Activated T-helper 2 cell treated with anti-CD3 and anti-CD28 coated beads, Interferon-gamma antibody, Interleukin-2, Interleukin-4, amounts not matched to agents 10 μg/mL and 5 μg/mL and 100 μg/mL, durations not matched to agents 14 hours and 24 hours and 36 hours (primary cell): Measurements from ENCODE around the gene MRPL44. TPM values are rescaled to one million over a fixed set of nuclear protein-coding genes. Genes with fewer than 3 reads are reported as not detected.

Source experiments
- DNase-seq: peaks from one replicate; pipeline ENCODE4 v3.0.0; 2021; ENCODE audit warnings: low spot score
- H3K27ac Mint-ChIP-seq: one replicate; pipeline ENCODE4 v1.8.0; 2021; ENCODE audit warnings: mixed read lengths
- H3K27me3 Mint-ChIP-seq: one replicate; pipeline ENCODE4 v1.8.0; 2021; ENCODE audit warnings: low read depth, mixed read lengths
- H3K36me3 Mint-ChIP-seq: one replicate; pipeline ENCODE4 v1.8.0; 2021; ENCODE audit warnings: low read depth, mixed read lengths
- H3K4me1 Mint-ChIP-seq: one replicate; pipeline ENCODE4 v1.8.0; 2021; ENCODE audit warnings: low read depth, mixed read lengths
- H3K4me3 Mint-ChIP-seq: one replicate; pipeline ENCODE4 v1.8.0; 2021; ENCODE audit warnings: low read depth, mild to moderate bottlenecking, moderate library complexity, mixed read lengths
- H3K9me3 Mint-ChIP-seq: one replicate; pipeline ENCODE4 v1.8.0; 2021; ENCODE audit warnings: mixed read lengths
- intact Hi-C: fragments of 100-400 bp; cut with micrococcal nuclease; formaldehyde crosslinking; loops from one replicate; pipeline ENCODE4 v1.15.1; 2023
- total RNA-seq: library from RNA; stranded (reverse); gene quantifications from 2 replicates; pipeline ENCODE4 v1.2.3, GENCODE V29; 2022

Gene MRPL44
- total RNA-seq, 1 donor from 2014 or later: 34.3 TPM

DNA sequence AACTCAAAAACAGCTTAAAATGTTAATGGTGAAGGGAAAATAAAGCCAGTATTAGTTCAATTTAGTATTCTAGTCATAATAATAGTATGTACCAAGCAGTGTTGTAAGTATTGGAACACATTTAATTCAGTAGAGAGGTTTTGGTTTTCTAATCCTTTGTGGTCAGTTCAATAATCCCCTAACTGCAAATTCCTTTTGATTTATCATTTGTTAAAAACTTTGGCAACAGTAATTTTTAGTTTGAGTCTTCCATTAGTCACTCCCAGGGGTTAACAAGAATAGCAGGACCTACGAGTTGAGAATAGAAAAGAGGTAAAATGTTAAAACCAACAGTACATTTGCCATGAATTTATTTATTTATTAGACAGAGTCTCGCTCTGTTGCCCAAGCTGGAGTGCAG is 10.7 kb downstream of the MRPL44 start:
- Mint-ChIP-seq H3K4me3 (no peak overlapping the region), H3K27ac (no peak overlapping the region), H3K9me3 (no peaks in the 10 kb centered on the region), H3K27me3 (no peaks in the 10 kb centered on the region), H3K36me3 (peaks cover 41% of the 10 kb centered on the region), H3K4me1 (peaks cover 13% of the 10 kb centered on the region)
- intact Hi-C loops: no loop called here
- DNase-seq: no peak

DNA sequence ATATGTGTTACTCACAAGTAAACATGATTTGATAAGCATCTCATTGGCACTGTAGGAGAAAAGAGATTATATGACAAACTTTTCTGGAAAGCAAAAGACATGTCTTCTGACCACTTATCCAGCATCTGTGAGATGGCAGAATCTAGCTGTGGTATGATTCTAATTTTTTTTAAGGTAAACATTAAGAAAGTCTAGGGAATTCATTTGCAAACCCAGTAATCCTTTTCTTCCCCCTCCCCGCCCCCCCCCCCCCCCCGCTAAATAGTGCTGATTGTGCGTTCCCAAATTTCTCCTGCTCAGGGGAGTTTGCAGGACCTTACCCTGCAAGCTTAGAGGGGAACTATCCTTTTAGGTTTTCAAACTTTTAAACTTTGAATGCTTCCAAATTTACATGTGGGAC is 12.1 kb downstream of the MRPL44 start:
- peaks cover 35% of the 10 kb centered on the region for H3K36me3 Mint-ChIP-seq
- peaks cover 11% of the 10 kb centered on the region for H3K4me1 Mint-ChIP-seq
- intact Hi-C loops: no loop called here
- no peak overlapping the region for H3K27ac Mint-ChIP-seq
- DNase-seq: no peak
- H3K4me3 Mint-ChIP-seq: no peak overlapping the region
- no peaks in the 10 kb centered on the region for H3K27me3 Mint-ChIP-seq
- no peaks in the 10 kb centered on the region for H3K9me3 Mint-ChIP-seq

DNA sequence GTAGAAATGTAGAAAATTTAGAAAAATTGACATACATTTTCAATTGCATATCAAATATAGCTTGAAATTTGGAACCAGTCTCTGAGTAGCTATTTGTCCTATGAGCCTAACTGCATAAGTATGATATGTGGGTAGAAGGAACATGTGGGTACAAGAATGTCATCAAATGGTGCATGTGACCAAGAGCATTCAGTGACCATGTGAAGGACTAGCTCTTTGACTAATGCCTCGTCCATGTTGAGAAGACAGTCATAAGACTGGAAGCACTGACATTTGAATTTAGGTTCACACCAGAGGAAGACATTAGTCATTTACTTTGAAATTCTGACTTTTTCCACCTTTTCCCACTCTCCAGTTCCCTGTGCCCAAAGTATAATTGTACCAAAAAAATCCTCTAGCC is 12.6 kb downstream of the MRPL44 start:
- Mint-ChIP-seq H3K9me3 (no peaks in the 10 kb centered on the region), H3K36me3 (peaks cover 31% of the 10 kb centered on the region), H3K27me3 (no peaks in the 10 kb centered on the region), H3K4me3 (no peak overlapping the region), H3K27ac (no peak overlapping the region), H3K4me1 (peaks cover 11% of the 10 kb centered on the region)
- DNase-seq: no peak
- intact Hi-C loops: loop anchor here (1.0 to 5.0 kb wide), 4 partner anchors 23 to 399 kb away; no protein-coding TSS in a partner anchor

DNA sequence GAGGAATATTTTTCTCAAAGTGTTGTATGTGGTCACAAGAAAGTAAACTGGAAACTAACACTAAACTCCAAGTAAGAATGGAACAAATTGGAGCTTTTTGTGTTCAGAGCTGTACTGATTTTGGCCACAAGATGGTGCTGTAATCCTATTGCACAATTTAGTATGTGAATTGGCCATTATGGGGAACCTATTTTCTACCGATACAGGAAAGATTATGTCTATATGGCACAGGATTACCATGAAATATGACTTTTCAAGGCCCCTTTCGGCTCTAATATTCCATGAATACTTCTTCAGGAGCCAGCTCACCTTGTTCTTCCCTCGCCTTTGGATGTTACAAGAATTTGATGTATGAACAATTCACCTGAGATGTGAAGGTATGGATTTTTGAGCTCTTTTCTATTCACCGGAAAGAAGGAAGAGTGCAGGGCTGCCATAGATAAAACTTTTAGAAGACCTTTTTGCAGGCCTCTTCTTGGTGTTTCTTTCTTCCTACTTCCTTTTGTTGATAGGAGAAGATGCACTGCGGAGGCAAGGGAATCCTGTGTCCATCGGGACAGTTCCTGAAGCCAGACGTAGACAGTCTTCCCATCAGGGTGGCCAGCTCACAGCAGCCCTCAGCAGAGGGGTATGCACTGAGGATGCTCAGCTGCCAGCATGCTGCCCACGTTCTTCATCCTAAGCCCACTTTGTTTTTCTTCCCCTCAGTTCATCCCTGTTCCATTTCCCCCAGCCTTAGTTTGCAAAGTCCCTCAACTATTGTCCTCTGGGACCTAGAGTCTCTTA is 13.3 kb downstream of the MRPL44 start:
- Mint-ChIP-seq H3K36me3 (peaks cover 28% of the 10 kb centered on the region), H3K4me1 (peaks cover 11% of the 10 kb centered on the region), H3K27ac (no peak overlapping the region), H3K4me3 (no peak overlapping the region), H3K27me3 (no peaks in the 10 kb centered on the region), H3K9me3 (no peaks in the 10 kb centered on the region)
- intact Hi-C loops: loop anchor here (1.0 to 5.0 kb wide), 4 partner anchors 22 to 399 kb away; no protein-coding TSS in a partner anchor
- no peak for DNase-seq

DNA sequence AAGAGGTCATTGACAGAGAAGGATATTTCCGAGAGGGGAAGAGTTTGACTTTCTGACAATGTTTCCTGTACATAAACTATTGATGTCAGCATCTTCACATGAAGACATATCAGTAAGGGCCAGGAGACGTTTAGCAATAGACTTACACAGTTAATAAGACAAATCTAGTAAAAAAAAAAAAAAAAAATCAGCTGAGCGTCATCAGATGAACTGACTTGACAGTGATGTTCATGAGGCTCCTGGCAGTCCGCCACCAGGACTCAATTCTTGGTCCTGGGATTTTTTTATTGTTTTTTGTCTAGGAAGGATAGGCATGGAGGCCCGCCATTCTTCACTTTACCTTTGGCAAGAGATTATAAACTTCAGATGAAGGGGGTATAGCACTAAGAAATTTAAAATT is 14.5 kb downstream of the MRPL44 start:
- no peaks in the 10 kb centered on the region for H3K27me3 Mint-ChIP-seq
- H3K36me3 Mint-ChIP-seq: peaks cover 23% of the 10 kb centered on the region
- intact Hi-C loops: loop anchor here (2.0 to 5.0 kb wide), 2 partner anchors 21 to 71 kb away; no protein-coding TSS in a partner anchor
- peaks cover 8% of the 10 kb centered on the region for H3K4me1 Mint-ChIP-seq
- H3K9me3 Mint-ChIP-seq: no peaks in the 10 kb centered on the region
- DNase-seq: no peak
- no peak overlapping the region for H3K27ac Mint-ChIP-seq
- no peak overlapping the region for H3K4me3 Mint-ChIP-seq

DNA sequence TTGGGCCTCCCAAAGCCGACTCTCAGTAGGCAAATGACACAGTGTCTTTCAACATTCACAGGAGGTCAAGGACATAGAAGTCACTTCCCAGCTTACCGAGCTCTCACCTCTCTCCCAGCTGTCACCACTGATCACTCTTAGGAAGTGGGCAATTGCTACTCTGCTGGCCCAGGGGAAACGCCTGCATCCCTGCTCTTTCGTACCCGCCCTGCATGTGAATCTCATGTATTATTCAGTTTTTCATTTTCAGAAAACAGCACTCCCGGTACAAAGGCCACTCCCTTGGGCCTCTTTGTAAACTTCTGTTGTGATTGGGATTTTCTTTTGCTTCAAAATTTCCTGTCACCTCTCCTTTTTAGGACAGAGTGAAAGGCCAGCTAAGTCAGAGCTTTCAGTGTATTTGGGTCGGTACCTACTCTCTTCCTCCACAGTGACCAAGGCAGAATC is 15.4 kb downstream of the MRPL44 start:
- intact Hi-C loops: loop anchor here (5.0 kb wide), 1 partner anchor 70 kb away; no protein-coding TSS in a partner anchor

DNA sequence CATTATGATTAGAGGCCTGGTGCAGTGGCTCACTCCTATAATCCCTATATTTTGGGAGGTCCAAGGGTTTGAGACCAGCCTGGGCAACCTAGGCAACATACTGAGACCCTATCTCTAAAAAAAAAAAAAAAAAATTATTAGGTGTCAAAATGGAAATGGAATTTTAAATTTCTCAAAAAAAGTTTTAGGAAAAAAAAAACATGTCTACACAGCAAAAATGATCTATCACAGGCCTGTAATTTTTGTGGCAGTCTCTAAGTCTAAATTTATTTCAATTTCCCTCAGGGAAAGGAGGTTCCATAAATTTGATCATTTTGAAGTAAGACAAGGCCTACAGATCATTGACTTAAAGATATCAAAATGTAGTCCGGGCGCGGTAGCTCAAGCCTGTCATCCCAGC is 16.3 kb downstream of the MRPL44 start:
- Mint-ChIP-seq H3K4me3 (no peak overlapping the region), H3K27ac (no peak overlapping the region), H3K36me3 (peaks cover 13% of the 10 kb centered on the region), H3K4me1 (peaks cover 7% of the 10 kb centered on the region), H3K27me3 (no peaks in the 10 kb centered on the region), H3K9me3 (no peaks in the 10 kb centered on the region)
- intact Hi-C loops: loop anchor here (5.0 kb wide), 1 partner anchor 69 kb away; no protein-coding TSS in a partner anchor
- DNase-seq: no peak

More for the DNA sequence above, 15.4 kb downstream of the MRPL44 start:
- Mint-ChIP-seq H3K27me3 (no peaks in the 10 kb centered on the region), H3K36me3 (peaks cover 17% of the 10 kb centered on the region), H3K4me1 (peaks cover 7% of the 10 kb centered on the region), H3K9me3 (no peaks in the 10 kb centered on the region), H3K27ac (no peak overlapping the region), H3K4me3 (no peak overlapping the region)
- no peak for DNase-seq

DNA sequence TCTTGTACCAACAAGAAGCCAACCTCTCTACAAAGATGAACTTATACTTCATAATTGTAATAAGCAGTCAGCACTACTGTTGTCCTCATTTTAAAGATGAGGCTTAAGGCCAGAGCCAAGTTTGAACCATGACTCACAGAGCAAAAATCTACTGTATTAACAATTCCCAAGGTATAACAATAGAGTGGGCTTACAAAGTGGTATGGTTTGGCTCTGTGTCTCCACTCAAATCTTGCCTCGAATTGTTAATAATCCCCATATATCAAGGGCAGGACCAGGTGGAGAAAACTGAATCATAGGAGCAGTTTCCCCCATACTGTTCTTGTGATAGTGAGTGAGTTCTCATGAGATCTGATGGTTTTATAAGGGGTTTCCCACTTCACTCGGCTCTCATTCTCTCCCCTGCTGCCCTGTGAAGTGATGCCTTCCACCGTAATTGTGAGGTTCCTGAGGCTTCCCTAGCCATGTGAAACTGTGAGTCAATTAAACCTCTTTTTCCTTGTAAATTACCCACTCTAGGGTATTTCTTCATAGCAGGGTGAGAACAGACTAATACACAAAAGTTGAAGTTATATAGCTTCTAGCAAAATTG is 19.5 kb downstream of the MRPL44 start:
- no peak for DNase-seq
- intact Hi-C loops: no loop called here
- H3K4me3 Mint-ChIP-seq: no peak overlapping the region
- H3K4me1 Mint-ChIP-seq: no peaks in the 10 kb centered on the region
- no peak overlapping the region for H3K27ac Mint-ChIP-seq
- peaks cover 4% of the 10 kb centered on the region for H3K36me3 Mint-ChIP-seq
- H3K27me3 Mint-ChIP-seq: no peaks in the 10 kb centered on the region
- no peaks in the 10 kb centered on the region for H3K9me3 Mint-ChIP-seq

DNA sequence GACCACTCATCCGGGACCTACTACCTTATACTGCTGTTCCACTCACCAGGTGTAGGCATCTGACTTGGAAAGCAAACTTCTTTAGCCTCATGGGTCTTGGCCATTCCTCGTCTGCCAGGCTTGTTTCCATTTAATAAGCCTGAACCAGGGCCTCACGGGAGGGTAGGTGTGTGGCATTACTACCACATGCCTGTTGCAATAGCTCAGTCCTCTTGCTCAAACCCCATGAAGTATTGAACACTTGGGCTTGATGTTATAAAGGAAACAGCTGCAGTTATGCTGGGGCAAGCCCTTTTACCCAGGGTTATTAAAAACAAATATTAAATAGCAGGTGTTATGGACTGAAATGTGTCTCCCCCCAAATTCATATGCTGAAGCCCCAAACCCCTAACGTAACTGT is 21.2 kb downstream of the MRPL44 start:
- Mint-ChIP-seq H3K27ac (no peak overlapping the region), H3K9me3 (no peaks in the 10 kb centered on the region), H3K4me3 (no peak overlapping the region), H3K4me1 (peaks cover under 1% of the 10 kb centered on the region), H3K27me3 (no peaks in the 10 kb centered on the region), H3K36me3 (peaks cover 8% of the 10 kb centered on the region)
- intact Hi-C loops: no loop called here
- no peak for DNase-seq

DNA sequence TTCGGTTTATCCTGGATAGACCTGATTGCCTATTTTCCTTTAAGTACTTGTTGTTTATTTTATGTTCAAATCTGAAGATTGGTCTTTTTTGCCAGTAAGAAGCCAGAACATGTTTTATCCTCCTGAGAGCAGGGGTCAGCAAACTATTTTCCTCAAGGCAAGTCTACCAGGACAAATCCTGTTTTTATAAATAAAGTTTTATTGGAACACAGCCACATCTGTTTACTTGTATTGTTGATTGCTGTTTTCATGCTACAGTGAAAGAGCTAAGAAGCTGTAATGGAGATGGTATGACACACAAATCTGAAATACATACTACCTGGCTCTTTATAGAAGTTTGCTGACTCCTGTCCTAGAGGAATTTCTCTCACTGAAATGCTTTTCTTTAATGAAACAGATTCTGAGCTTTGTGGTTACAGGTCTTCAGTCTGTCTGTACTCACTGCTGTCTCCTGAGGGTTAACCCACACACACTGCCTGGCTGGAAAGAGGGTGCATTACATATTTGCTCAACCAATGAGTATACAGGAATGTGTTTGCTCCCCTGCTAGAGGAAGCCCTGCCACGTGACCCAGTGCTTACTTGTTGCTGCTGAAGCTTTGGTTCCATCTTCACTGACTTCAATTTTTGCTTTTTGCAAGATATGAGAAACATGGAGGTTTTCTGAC is 22.6 kb downstream of the MRPL44 start:
- H3K4me1 Mint-ChIP-seq: peaks cover 3% of the 10 kb centered on the region
- intact Hi-C loops: no loop called here
- H3K9me3 Mint-ChIP-seq: no peaks in the 10 kb centered on the region
- H3K4me3 Mint-ChIP-seq: no peak overlapping the region
- H3K27ac Mint-ChIP-seq: no peak overlapping the region
- H3K36me3 Mint-ChIP-seq: peaks cover 16% of the 10 kb centered on the region
- no peak for DNase-seq
- no peaks in the 10 kb centered on the region for H3K27me3 Mint-ChIP-seq

DNA sequence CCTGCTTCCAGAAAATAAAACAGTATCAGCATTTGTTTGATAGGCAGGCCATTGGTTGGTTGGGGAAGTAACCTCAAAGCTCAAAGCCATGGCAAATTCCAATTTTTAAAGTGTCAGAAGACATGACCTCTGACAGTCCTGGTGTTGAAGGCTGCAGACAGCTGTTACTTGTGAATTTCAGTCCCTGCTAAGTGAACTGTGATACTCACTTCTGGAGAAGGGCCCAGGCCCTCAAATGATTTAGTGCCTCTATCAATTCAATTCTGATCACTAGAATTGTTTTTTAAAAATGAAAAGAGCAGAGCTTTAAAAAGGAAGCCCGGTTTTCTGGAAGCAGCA is 23.1 kb downstream of the MRPL44 start:
- no peaks in the 10 kb centered on the region for H3K9me3 Mint-ChIP-seq
- H3K36me3 Mint-ChIP-seq: peaks cover 16% of the 10 kb centered on the region
- intact Hi-C loops: no loop called here
- H3K4me1 Mint-ChIP-seq: peaks cover 3% of the 10 kb centered on the region
- H3K4me3 Mint-ChIP-seq: no peak overlapping the region
- H3K27ac Mint-ChIP-seq: no peak overlapping the region
- H3K27me3 Mint-ChIP-seq: no peaks in the 10 kb centered on the region
- no peak for DNase-seq

DNA sequence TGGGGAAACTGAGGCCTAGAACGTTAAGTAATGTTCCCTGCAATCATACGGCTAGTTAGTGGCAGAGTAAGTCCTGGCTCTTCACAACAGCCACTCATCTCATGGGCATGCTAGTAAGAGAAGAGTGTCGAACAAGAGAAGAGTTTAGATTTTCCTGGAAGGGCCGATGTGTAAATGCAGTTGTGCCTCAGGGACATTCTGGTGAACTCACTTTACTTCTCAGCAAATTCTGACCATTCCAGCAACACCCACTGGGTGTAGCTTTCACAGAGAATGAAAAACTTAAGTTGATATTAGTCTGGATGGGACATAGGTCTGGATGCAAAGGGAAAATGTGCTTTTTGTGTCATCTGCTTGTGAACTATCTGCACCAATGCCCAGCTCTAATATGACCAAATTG is 23.5 kb downstream of the MRPL44 start:
- Mint-ChIP-seq H3K36me3 (peaks cover 16% of the 10 kb centered on the region), H3K27me3 (no peaks in the 10 kb centered on the region), H3K27ac (no peak overlapping the region), H3K4me3 (no peak overlapping the region), H3K9me3 (no peaks in the 10 kb centered on the region), H3K4me1 (peaks cover 3% of the 10 kb centered on the region)
- intact Hi-C loops: no loop called here
- no peak for DNase-seq

DNA sequence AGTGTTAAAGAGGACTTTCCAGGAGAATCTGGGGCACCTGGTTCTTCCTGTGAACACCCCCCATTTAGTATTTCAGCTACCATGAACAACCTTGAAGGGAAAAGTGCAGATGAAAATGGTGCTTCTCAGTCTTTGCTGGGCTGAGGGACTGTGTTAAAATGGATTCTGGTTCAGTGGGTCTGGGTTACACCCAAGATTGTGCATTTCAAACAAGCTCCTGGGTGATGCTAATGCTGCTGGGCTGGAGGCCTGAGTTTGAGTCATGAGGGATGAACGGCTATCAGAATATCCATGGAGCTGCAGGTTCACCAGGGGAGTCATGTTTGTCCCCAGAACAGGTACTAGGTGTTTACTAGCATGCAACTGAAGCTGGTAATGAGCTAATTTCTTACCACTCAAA is 24.0 kb downstream of the MRPL44 start:
- Mint-ChIP-seq H3K27me3 (no peaks in the 10 kb centered on the region), H3K4me1 (peaks cover 3% of the 10 kb centered on the region)
- intact Hi-C loops: no loop called here

More for the DNA sequence above, 24.0 kb downstream of the MRPL44 start:
- H3K36me3 Mint-ChIP-seq: peaks cover 16% of the 10 kb centered on the region
- no peaks in the 10 kb centered on the region for H3K9me3 Mint-ChIP-seq
- DNase-seq: no peak
- no peak overlapping the region for H3K27ac Mint-ChIP-seq
- no peak overlapping the region for H3K4me3 Mint-ChIP-seq
